H1 (cell line): Measurements from ENCODE around the gene C12orf43. TPM values are rescaled to one million over a fixed set of nuclear protein-coding genes. Genes with fewer than 3 reads are reported as not detected.

Experiments
- CTCF ChIA-PET: fragments of 300-600 bp; sonication (Branson Sonifier 250); formaldehyde crosslinking; loops from one replicate; lab custom pipeline; 2021; ENCODE audit not compliant: partially characterized antibody; lab: Charles Lee
- POLR2A ChIA-PET: fragments of 300-600 bp; sonication (Branson Sonifier 250); formaldehyde crosslinking; loops from one replicate; lab custom pipeline; 2021; ENCODE audit warnings: inconsistent platforms; ENCODE audit not compliant: partially characterized antibody; lab: Charles Lee
- DNase-seq, 2 experiments: peaks; one replicate each; pipeline versions ENCODE4 v3.0.0 to v3.0.0-alpha.2; 2010 to 2022; ENCODE audit warnings: low spot score in 2 of 2, low read depth in 1 of 2, mixed read lengths in 1 of 2
- FAIRE-seq: peaks from 2 replicates; lab custom pipeline; 2011; peaks lifted over from hg19 to GRCh38; lab: Jason Lieb, UNC
- H2AFZ ChIP-seq: 2 replicates; pipeline ENCODE4 v1.8.1; 2012; ENCODE audit warnings: low read length, inconsistent platforms
- H2AK5ac ChIP-seq: 2 replicates; pipeline ENCODE4 v1.6.1; 2013; ENCODE audit warnings: low read depth, low read length
- H2BK120ac ChIP-seq: replicated peaks from 2 replicates; pipeline ENCODE3; 2013; ENCODE audit warnings: low read depth, low read length, inconsistent platforms
- H2BK12ac ChIP-seq: 2 replicates; pipeline ENCODE4 v1.6.1; 2013; ENCODE audit warnings: low read depth, low read length
- H2BK15ac ChIP-seq: 2 replicates; pipeline ENCODE4 v1.6.1; 2013; ENCODE audit warnings: low read length
- H2BK20ac ChIP-seq: 2 replicates; pipeline ENCODE4 v1.6.1; 2013; ENCODE audit warnings: low read length
- H2BK5ac ChIP-seq: 2 replicates; pipeline ENCODE4 v1.6.1; 2013; ENCODE audit warnings: low read depth, low read length
- H3K14ac ChIP-seq: 2 replicates; pipeline ENCODE4 v1.6.1; 2013; ENCODE audit warnings: inconsistent platforms; ENCODE audit not compliant: insufficient read length
- H3K18ac ChIP-seq: 2 replicates; pipeline ENCODE4 v1.6.1; 2013; ENCODE audit warnings: low read length; ENCODE audit errors: extremely low read depth
- H3K23ac ChIP-seq: 2 replicates; pipeline ENCODE4 v1.6.1; 2013; ENCODE audit warnings: inconsistent platforms; ENCODE audit not compliant: insufficient read length
- H3K23me2 ChIP-seq: 2 replicates; pipeline ENCODE4 v1.6.1; 2013; ENCODE audit warnings: low read depth, low read length
- H3K27ac ChIP-seq: 2 replicates; pipeline ENCODE4 v1.6.1; 2011; ENCODE audit warnings: low read depth, low read length, inconsistent platforms
- H3K27me3 ChIP-seq, 4 experiments: replicated peaks in 1 of 4; 1 replicate in 1 of 4; 2 replicates in 3 of 4; pipeline versions ENCODE4 v1.6.1 to v1.8.1; 2011 to 2013; ENCODE audit warnings: low read length in 3 of 4, mild to moderate bottlenecking in 3 of 4, inconsistent platforms in 2 of 4, mixed read lengths in 2 of 4, moderate library complexity in 1 of 4; ENCODE audit not compliant: control insufficient read depth in 3 of 4, insufficient read depth in 3 of 4; ENCODE audit errors: extremely low read depth in 1 of 4
- H3K36me3 ChIP-seq, 4 experiments: 2 replicates each; pipeline versions ENCODE4 v1.6.1 to v1.8.1; 2011 to 2013; ENCODE audit warnings: mild to moderate bottlenecking in 4 of 4, low read length in 3 of 4, moderate library complexity in 2 of 4, control low read depth in 1 of 4, inconsistent platforms in 1 of 4; ENCODE audit not compliant: insufficient read depth in 4 of 4, control insufficient read depth in 2 of 4
- H3K4ac ChIP-seq: replicated peaks from 2 replicates; pipeline ENCODE3; 2013; ENCODE audit warnings: low read length, low read depth, mixed read lengths, inconsistent platforms; ENCODE audit not compliant: insufficient read length
- H3K4me1 ChIP-seq, 4 experiments: replicated peaks in 1 of 4; 1 replicate in 1 of 4; 2 replicates in 3 of 4; pipeline versions ENCODE4 v1.6.1 to v1.8.1; 2011 to 2013; ENCODE audit warnings: low read length in 3 of 4, inconsistent platforms in 2 of 4, mixed read lengths in 1 of 4; ENCODE audit not compliant: insufficient read depth in 4 of 4, control insufficient read depth in 3 of 4
- H3K4me2 ChIP-seq, 2 experiments: 2 replicates each; pipeline versions ENCODE4 v1.6.1 to v1.8.1; 2011 to 2013; ENCODE audit warnings: low read depth in 2 of 2, low read length in 2 of 2, control low read depth in 1 of 2, inconsistent platforms in 1 of 2, mild to moderate bottlenecking in 1 of 2; ENCODE audit not compliant: insufficient read depth in 1 of 2
- H3K4me3 ChIP-seq, 4 experiments: fragments of 200-600, 300-600 bp in 1 of 4; sonication (generic), shearing (Covaris generic), sonication (Bioruptor Twin) in 1 of 4; 2 replicates each; pipeline versions ENCODE4 v1.5.1 to v1.8.1; 2011 to 2016; ENCODE audit warnings: low read length in 4 of 4, low read depth in 3 of 4, control low read depth in 2 of 4, inconsistent platforms in 2 of 4, mild to moderate bottlenecking in 2 of 4, mixed read lengths in 1 of 4, moderate library complexity in 1 of 4; ENCODE audit not compliant: insufficient read depth in 2 of 4; ENCODE audit errors: extremely low read depth in 1 of 4
- H3K56ac ChIP-seq: replicated peaks from 2 replicates; pipeline ENCODE3; 2013; ENCODE audit warnings: low read depth, mild to moderate bottlenecking, mixed read lengths, low read length, inconsistent platforms; ENCODE audit not compliant: insufficient read length
- H3K79me1 ChIP-seq: 2 replicates; pipeline ENCODE4 v1.6.1; 2013; ENCODE audit warnings: low read depth, low read length, control low read depth
- H3K79me2 ChIP-seq, 2 experiments: 2 replicates each; pipeline versions ENCODE4 v1.6.1 to v1.8.1; 2012 to 2013; ENCODE audit warnings: low read length in 2 of 2, mild to moderate bottlenecking in 2 of 2, inconsistent platforms in 1 of 2; ENCODE audit not compliant: insufficient read depth in 2 of 2, control insufficient read depth in 1 of 2
- H3K9ac ChIP-seq, 4 experiments: replicated peaks in 1 of 4; 1 replicate in 1 of 4; 2 replicates in 3 of 4; pipeline versions ENCODE4 v1.6.1 to v1.8.1; 2011 to 2013; ENCODE audit warnings: low read depth in 3 of 4, low read length in 3 of 4, control low read depth in 2 of 4, mild to moderate bottlenecking in 2 of 4, moderate library complexity in 2 of 4, inconsistent platforms in 1 of 4; ENCODE audit errors: extremely low read depth in 1 of 4
- H3K9me3 ChIP-seq, 2 experiments: 2 replicates each; pipeline versions ENCODE4 v1.6.1 to v1.8.1; 2012 to 2013; ENCODE audit warnings: mild to moderate bottlenecking in 2 of 2, moderate library complexity in 2 of 2, control low read depth in 1 of 2, inconsistent platforms in 1 of 2, low read depth in 1 of 2, low read length in 1 of 2, mixed read lengths in 1 of 2; ENCODE audit not compliant: insufficient read depth in 2 of 2
- H4K20me1 ChIP-seq, 2 experiments: replicated peaks in 1 of 2; 2 replicates each; pipeline versions ENCODE3 to v1.8.1; 2011 to 2013; ENCODE audit warnings: inconsistent platforms in 2 of 2, low read length in 2 of 2, mild to moderate bottlenecking in 1 of 2; ENCODE audit not compliant: insufficient read depth in 2 of 2, control insufficient read depth in 1 of 2
- H4K5ac ChIP-seq: 2 replicates; pipeline ENCODE4 v1.6.1; 2013; ENCODE audit warnings: low read length, low read depth, mixed read lengths, inconsistent platforms; ENCODE audit not compliant: insufficient read length
- H4K8ac ChIP-seq: 2 replicates; pipeline ENCODE4 v1.8.0; 2013; ENCODE audit warnings: mild to moderate bottlenecking, moderate library complexity, low read length, inconsistent platforms; ENCODE audit not compliant: insufficient read depth; ENCODE audit errors: extremely low read depth
- H4K91ac ChIP-seq: replicated peaks from 2 replicates; pipeline ENCODE3; 2013; ENCODE audit warnings: low read length, mixed read lengths, inconsistent platforms; ENCODE audit not compliant: insufficient read length
- CEBPB ChIP-seq: IDR thresholded peaks from 2 replicates; pipeline ENCODE4 v1.6.1; 2012; ENCODE audit warnings: low read depth, low read length
- CTCF ChIP-seq, 3 experiments: IDR thresholded peaks; 1 replicate in 2 of 3; 2 replicates in 1 of 3; pipeline versions ENCODE4 v1.5.1 to v1.6.1; 2011; ENCODE audit warnings: low read length in 3 of 3, mild to moderate bottlenecking in 3 of 3, inconsistent platforms in 2 of 3, low read depth in 1 of 3, moderate library complexity in 1 of 3; ENCODE audit not compliant: insufficient read depth in 1 of 3; ENCODE audit errors: control extremely low read depth in 1 of 3
- GABPA ChIP-seq: IDR thresholded peaks from 2 replicates; pipeline ENCODE4 v1.6.1; 2011; ENCODE audit warnings: mild to moderate bottlenecking, low read length, moderate library complexity, borderline replicate concordance; ENCODE audit not compliant: insufficient read depth
- POLR2AphosphoS5 ChIP-seq: IDR thresholded peaks from 2 replicates; pipeline ENCODE4 v1.6.1; 2011; ENCODE audit warnings: low read depth, low read length
- SIRT6 ChIP-seq: IDR thresholded peaks from one replicate; pipeline ENCODE4 v1.7.1; 2012; ENCODE audit warnings: low read length, inconsistent platforms
- SP4 ChIP-seq: IDR thresholded peaks from 2 replicates; pipeline ENCODE4 v1.6.1; 2012; ENCODE audit warnings: low read length, inconsistent platforms
- SRF ChIP-seq: IDR thresholded peaks from 2 replicates; pipeline ENCODE4 v1.6.1; 2011; ENCODE audit warnings: mild to moderate bottlenecking, low read depth, low read length, moderate library complexity
- TCF12 ChIP-seq: IDR thresholded peaks from 2 replicates; pipeline ENCODE4 v1.6.1; 2011; ENCODE audit warnings: low read depth, mild to moderate bottlenecking, low read length
- WGBS, 2 experiments: shearing (Covaris generic) in 1 of 2; methylation state at CpG; one replicate each; pipeline versions ENCODE4 v1.1.6 to v1.1.7; 2013 to 2015; ENCODE audit warnings: low lambda C conversion rate in 2 of 2, mixed read lengths in 2 of 2, inconsistent platforms in 1 of 2, low coverage in 1 of 2, missing lambda C conversion rate in 1 of 2; ENCODE audit not compliant: insufficient replicate concordance in 2 of 2, insufficient coverage in 1 of 2, insufficient read length in 1 of 2; ENCODE audit errors: extremely low coverage in 1 of 2, missing lambda C conversion rate in 1 of 2; 5-methylcytosine and 5-hydroxymethylcytosine counted together
- polyA plus RNA-seq, 7 experiments: library from polyadenylated mRNA; depleted of rRNA in 3 of 7; stranded (reverse) in 5 of 7; unstranded in 2 of 7; fragments of >200 nt in 5 of 7; fragments of 200-250 nt in 2 of 7; gene quantifications; 1 replicate in 5 of 7; 2 replicates in 1 of 7; 4 replicates in 1 of 7; pipeline versions ENCODE4 v1.2.1 to v1.2.3, GENCODE V29; 2011 to 2013; ENCODE audit warnings: missing spikeins in 2 of 7, mixed read lengths in 2 of 7
- total RNA-seq: library from RNA; stranded (reverse); fragmentation: NEBNext Ultra II Directional; extraction: Animal tissue kit (Norgen Biotek cat#: 25700); gene quantifications from 2 replicates; pipeline ENCODE4 v1.2.1, GENCODE V29; 2021

C12orf43 gene
- total and polyA plus RNA-seq, 2 of the 8 experiments (the other 6 are each of a cell fraction or from before 2014, with no cell fraction given), result 9.2 to 22.3 TPM

GRCh38 chr12:120999191-121000120 lies 16.8 kb downstream of the C12orf43 start:
- Histone ChIP-seq H3K23ac (no peak overlapping the region), H4K91ac (peak overlapping the region; percentile 61), H2BK12ac (no peak overlapping the region), H3K56ac (no peak overlapping the region), H2BK15ac (no peak overlapping the region), H2BK5ac (0 out of 2 replicates have a peak overlapping the region, but pooled peaks have one; percentile 16), H2AFZ (no peak overlapping the region), H4K5ac (no peak overlapping the region), H3K36me3 (peaks cover 6 to 18% (median 10%) of the 10 kb centered on the region in 4 experiments; a peak in 6 of 8 replicates), H3K4me1 (peaks cover 2 to 6% (median 3%) of the 10 kb centered on the region in 4 experiments; a peak in 6 of 7 replicates), H3K9me3 (no peaks in the 10 kb centered on the region), H2BK120ac (no peak overlapping the region), H3K14ac (no peak overlapping the region), H3K79me1 (no peaks in the 10 kb centered on the region), H3K27me3 (no peaks in the 10 kb centered on the region), H4K20me1 (peaks cover 0 to 5% of the 10 kb centered on the region in 2 experiments), H3K4ac (peak overlapping the region; percentile 62), H4K8ac (peak overlapping the region; percentile 73; the same call in 1 of the 2 replicates), H3K4me3 (peak overlapping the region in 1 of 4 experiments; percentile 44; a peak in 2 of 8 replicates), H3K79me2 (no peaks in the 10 kb centered on the region), H3K23me2 (peaks cover 14% of the 10 kb centered on the region; the same call in 1 of the 2 replicates), H3K27ac (no peak overlapping the region), H2BK20ac (no peak overlapping the region), H2AK5ac (no peak overlapping the region), H3K4me2 (peak overlapping the region; percentile 34 to 64; a peak in 3 of 4 replicates), H3K18ac (no peak overlapping the region; the same call in none of the 2 replicates), H3K9ac (peak overlapping the region in 2 of 4 experiments; percentile 4 to 13; a peak in 3 of 7 replicates)
- TF ChIP-seq CTCF (IDR thresholded peaks at IDR 0.05; ENCODE audit: control extremely low read depth in 1 of 3, insufficient read depth in 1 of 3, low read depth in 1 of 3, low read length in 3 of 3) (no peak), GABPA (no peak), SP4 (no peak), SRF (no peak), TCF12 (no peak), CEBPB (no peak), POLR2AphosphoS5 (peak; percentile 67; the same call in 1 of the 2 replicates), SIRT6 (no peak)
- DNase-seq, result peak; percentile 38 to 81
- 53% methylated on average over 16 of the region's 23 CpGs; no CpG with 5 or more reads in 1 of the 2 experiments for WGBS, 2 experiments
- ChIA-PET CTCF (interaction anchor here (1.0 to 1.7 kb wide), 2 partner anchors 10 kb away, joined by 3 to 9 read pairs; no protein-coding TSS in a partner anchor), POLR2A (interaction anchor here (0.7 to 1.3 kb wide), 3 partner anchors 10 to 271 kb away, joined by 3 to 7 read pairs (median 5); no protein-coding TSS in a partner anchor)
- no peak for FAIRE-seq
